Colonic mucosa (tissue), 4 donors: ENCODE results near the gene GOLGB1. TPM values are rescaled to one million over a fixed set of nuclear protein-coding genes. Genes with fewer than 3 reads are reported as not detected.

Experiments
- DNase-seq: peaks from one replicate; pipeline ENCODE4 v3.0.0-alpha.2; 2020
- H3K27ac ChIP-seq: fragments of 200-600 bp; one replicate; pipeline ENCODE4 v1.8.0; 2021
- H3K27me3 ChIP-seq: fragments of 200-600 bp; one replicate; pipeline ENCODE4 v1.8.0; 2021
- H3K36me3 ChIP-seq: fragments of 200-600 bp; one replicate; pipeline ENCODE4 v1.8.0; 2021
- H3K4me1 ChIP-seq: fragments of 200-600 bp; one replicate; pipeline ENCODE4 v1.8.0; 2021; ENCODE audit warnings: mild to moderate bottlenecking
- H3K4me3 ChIP-seq: fragments of 200-600 bp; one replicate; pipeline ENCODE4 v1.8.0; 2021
- H3K9ac ChIP-seq, 2 donors: one replicate each; pipeline ENCODE4 v1.7.0; 2013; ENCODE audit warnings: control low read depth in 2 of 2, low read depth in 2 of 2, low read length in 2 of 2
- H3K9me3 ChIP-seq: fragments of 200-600 bp; one replicate; pipeline ENCODE4 v1.8.0; 2021
- intact Hi-C: fragments of 100-400 bp; cut with DNase I; formaldehyde crosslinking; loops from one replicate; pipeline ENCODE4 v1.14.1; 2022
- total RNA-seq, 2 donors: library from RNA; stranded (reverse); fragmentation: NEBNext Ultra II Directional in 1 of 2; extraction: Animal tissue kit (Norgen Biotek cat#: 25700) in 1 of 2; gene quantifications; one replicate each; pipeline ENCODE4 v1.2.1, GENCODE V29; 2021
- TF ChIP-seq, protein P1 (sequence below): fragments of 200-600 bp; IDR thresholded peaks from one replicate; pipeline ENCODE4 v1.8.0; 2022; ENCODE audit warnings: antibody characterized with exemption, mild to moderate bottlenecking
- donor health status: healthy.
- donor health status: DM: no; HTN: no; CAD: no.
- donor health status: DM: no; HTN: no; CAD: no.

The GOLGB1 gene
- total RNA-seq, 2 donors from 2014 or later: 47.2 to 75.6 TPM

DNA sequence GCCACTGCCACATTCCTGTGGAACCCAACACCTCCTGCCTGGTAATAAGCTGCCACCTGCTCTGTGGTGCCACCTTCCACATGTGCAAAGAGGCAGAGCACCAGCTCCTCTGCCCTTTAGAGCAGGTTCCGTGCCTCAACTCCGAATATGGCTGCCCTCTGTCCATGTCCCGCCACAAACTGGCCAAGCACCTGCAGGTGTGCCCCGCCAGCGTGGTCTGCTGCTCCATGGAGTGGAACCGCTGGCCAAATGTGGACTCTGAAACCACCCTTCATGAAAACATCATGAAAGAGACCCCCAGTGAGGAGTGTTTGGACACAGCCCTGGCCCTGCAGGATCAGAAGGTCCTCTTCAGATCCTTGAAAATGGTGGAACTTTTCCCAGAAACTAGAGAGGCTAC lies 128.1 kb downstream of the GOLGB1 start:
- no peaks in the 10 kb centered on the region for H3K4me1 ChIP-seq
- no peaks in the 10 kb centered on the region for H3K9me3 ChIP-seq
- H3K27ac ChIP-seq: no peak overlapping the region
- intact Hi-C loops: no loop called here
- DNase-seq: no peak
- TF ChIP-seq, protein P1, sequence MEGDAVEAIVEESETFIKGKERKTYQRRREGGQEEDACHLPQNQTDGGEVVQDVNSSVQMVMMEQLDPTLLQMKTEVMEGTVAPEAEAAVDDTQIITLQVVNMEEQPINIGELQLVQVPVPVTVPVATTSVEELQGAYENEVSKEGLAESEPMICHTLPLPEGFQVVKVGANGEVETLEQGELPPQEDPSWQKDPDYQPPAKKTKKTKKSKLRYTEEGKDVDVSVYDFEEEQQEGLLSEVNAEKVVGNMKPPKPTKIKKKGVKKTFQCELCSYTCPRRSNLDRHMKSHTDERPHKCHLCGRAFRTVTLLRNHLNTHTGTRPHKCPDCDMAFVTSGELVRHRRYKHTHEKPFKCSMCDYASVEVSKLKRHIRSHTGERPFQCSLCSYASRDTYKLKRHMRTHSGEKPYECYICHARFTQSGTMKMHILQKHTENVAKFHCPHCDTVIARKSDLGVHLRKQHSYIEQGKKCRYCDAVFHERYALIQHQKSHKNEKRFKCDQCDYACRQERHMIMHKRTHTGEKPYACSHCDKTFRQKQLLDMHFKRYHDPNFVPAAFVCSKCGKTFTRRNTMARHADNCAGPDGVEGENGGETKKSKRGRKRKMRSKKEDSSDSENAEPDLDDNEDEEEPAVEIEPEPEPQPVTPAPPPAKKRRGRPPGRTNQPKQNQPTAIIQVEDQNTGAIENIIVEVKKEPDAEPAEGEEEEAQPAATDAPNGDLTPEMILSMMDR: no peak
- no peak overlapping the region for H3K4me3 ChIP-seq
- no peak overlapping the region for H3K9ac ChIP-seq
- no peaks in the 10 kb centered on the region for H3K27me3 ChIP-seq
- H3K36me3 ChIP-seq: no peaks in the 10 kb centered on the region

DNA sequence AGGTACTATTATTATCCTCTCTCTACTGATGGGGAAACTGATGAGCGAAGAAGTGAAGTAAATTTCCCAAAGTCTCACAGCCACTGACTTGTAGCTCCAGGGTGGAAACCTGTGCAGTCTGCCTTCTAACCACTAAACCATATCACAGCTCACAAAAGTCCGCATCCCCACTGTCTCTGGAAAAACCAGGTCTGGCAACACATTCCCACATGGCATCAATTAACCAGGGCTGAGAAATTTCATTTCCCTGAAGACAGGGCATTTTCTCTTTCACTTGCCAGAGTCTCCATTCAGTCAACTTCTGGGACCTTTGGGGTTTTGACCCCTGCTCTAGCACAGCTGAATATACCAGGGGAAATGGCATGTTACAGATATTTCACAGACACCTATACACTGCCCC lies 129.8 kb downstream of the GOLGB1 start:
- H3K4me1 ChIP-seq: no peaks in the 10 kb centered on the region
- H3K36me3 ChIP-seq: no peaks in the 10 kb centered on the region
- no peaks in the 10 kb centered on the region for H3K27me3 ChIP-seq
- H3K9me3 ChIP-seq: no peaks in the 10 kb centered on the region
- intact Hi-C loops: no loop called here
- DNase-seq: no peak
- no peak overlapping the region for H3K4me3 ChIP-seq
- TF ChIP-seq, protein P1: no peak
- no peak overlapping the region for H3K9ac ChIP-seq
- H3K27ac ChIP-seq: no peak overlapping the region

Other genes starting within 250 kb of the GOLGB1 start
- 10 to 100 TPM in 1 of 2 donors, 1 to 10 TPM in 1; 2.9 to 12.5 TPM for gene POLQ, start 203.8 kb downstream of the GOLGB1 start, total RNA-seq
- gene ARGFX, start 181.8 kb downstream of the GOLGB1 start, total RNA-seq: not detected
- not detected for gene FBXO40, start 156.4 kb downstream of the GOLGB1 start, total RNA-seq
- gene HCLS1, start 88.8 kb downstream of the GOLGB1 start, total RNA-seq: 1 to 10 TPM; 9.2 to 10.0 TPM
- gene IQCB1, start 85.3 kb upstream of the GOLGB1 start, total RNA-seq: 10 to 100 TPM; 10.8 to 12.5 TPM
- gene EAF2, start 85.5 kb upstream of the GOLGB1 start, total RNA-seq: 1 to 10 TPM; 4.5 to 6.3 TPM
- 1 to 10 TPM; 1.4 to 3.1 TPM for gene SLC15A2, start 144.7 kb upstream of the GOLGB1 start, total RNA-seq